ENCODE data around the gene UNC5B. TPM values are rescaled to one million over a fixed set of nuclear protein-coding genes. Genes with fewer than 3 reads are reported as not detected.
"Not testable (repeated sequence)": the region's sequence is repeated elsewhere in the genome, so short reads cannot be mapped to it uniquely, and the experiment has no call there.

UNC5B gene
- total RNA-seq, 1 experiment from 2014 or later = 19.3 TPM

DNA sequence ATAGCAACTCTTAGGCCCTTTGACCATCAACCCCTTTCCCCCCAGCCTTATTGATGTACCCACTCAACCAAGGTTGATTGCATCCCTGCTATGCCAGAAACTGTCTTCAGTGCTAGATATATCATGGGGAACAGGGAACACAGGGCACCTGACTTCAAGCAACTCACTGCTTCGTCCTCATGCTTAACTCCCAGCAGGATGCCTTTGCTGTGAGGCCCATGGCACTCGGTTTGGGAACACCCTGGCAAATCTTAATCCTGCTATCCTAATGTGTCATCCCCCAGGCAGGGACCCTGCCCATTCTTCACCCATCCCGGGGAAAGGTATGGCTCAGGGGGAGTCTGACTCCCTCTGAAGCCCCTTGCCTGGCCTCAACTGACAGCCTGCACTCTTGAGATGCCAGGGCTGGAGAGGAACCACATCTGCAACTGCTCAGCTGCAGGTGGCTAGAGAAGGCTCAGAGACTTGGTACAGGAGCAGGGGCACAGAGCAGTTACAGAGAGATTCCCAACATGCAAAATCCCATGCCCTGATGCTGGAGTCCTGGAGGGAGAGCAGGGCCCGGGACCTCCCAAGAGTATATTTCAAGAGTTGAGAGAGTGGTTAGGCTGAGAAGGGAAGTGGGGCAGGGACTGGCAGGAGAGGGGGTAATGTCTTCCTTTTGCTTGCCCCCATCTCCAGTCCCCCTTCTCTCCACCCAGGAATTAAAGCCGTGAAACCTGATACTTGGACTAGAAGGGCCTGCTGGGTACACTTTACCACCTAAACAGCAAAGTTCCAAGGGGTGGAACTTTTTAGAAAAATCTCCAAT lies 2.4 kb upstream of the UNC5B start:
- DNase-seq (ENCODE audit: low read depth) = no peak

DNA sequence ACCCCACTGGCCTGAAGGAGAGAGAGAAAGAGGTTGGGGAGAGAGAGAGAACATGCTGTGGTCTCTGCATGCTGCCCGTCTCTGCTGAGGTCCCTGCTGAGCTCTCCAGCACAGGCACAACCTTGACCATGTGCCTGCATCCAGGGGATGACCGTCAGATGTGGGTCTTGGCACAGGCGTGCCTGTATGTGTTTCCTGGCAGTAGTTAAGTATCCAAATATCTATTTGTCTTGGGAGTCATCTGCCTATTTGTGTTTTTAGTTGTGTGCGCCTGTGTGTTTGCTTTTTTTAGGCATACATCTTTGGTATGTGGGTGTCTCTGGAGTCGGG lies 1.9 kb upstream of the UNC5B start:
- no peak for DNase-seq (ENCODE audit: low read depth)

DNA sequence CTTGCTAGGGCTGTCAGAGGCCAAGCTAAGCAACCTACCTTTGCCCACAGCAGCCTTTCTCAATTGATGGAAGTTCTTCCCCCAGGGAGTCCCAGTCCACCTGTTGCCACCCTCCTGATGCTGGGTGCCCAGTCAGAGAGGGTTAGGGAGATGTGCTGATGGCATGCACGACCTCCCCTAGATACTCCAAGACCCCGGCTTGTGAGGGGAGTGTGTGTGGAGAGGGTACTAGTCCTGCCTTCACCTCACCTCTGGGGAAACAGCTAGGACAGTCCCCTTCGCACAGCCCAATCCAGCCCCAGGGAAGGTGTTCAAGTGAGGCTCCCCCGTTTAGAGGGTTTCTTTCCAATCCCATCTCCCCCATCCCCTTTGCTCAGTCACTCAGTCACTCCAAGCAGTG lies 1.3 kb upstream of the UNC5B start:
- DNase-seq (ENCODE audit: low read depth) = no peak

DNA sequence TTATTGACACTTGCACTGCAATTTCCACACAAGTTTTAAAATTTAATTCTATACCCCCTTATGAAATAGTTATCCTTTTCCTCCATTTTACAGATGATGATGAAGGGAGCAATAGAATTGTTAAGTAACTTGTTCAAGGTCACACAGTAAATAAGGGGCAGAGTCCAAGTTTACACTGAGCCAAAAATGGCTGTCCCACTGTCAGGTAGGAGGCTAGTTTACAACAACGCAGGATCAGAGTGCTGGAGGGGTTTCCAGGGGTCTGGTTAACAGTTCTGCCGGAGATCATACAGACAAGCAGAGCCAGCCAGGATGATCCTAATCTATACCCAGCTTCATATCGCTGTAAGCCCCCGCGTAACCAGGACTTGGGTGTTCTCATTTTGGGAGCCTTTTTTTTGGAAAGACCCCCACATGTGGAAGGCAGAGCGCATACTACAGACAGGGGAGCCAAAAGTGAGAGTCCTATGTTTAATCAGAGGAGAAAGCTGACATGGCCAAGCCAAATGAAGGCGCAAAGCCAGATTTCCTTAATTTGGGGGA lies 524 bp upstream of the UNC5B start:
- DNase-seq (ENCODE audit: low read depth) = no peak

DNA sequence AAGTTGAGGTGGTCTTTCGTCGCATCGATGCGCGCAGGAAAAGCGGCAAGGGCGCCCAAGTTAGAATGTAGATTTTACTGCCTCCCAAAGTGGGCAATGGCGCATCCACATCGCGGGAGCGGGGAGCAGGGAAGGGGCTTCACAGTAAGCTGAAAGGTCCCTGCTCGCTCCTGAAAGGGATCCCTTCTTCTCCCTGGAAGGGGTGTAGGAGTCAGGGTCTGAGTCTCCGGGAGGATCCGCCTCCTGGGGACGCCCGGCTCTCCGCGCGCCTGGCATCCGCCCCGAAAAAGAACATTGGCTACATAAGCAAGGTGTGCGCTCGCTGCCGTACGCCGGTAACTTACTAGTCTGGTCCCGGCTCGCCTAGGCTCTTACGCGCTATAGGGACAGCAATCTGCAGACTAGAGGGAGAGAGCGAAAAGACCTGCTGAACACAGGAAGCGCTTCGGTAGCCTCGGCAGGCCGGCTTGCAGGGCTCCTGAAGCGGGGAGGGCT lies 804 bp downstream of the UNC5B start:
- DNase-seq (ENCODE audit: low read depth) = peak; percentile 58

DNA sequence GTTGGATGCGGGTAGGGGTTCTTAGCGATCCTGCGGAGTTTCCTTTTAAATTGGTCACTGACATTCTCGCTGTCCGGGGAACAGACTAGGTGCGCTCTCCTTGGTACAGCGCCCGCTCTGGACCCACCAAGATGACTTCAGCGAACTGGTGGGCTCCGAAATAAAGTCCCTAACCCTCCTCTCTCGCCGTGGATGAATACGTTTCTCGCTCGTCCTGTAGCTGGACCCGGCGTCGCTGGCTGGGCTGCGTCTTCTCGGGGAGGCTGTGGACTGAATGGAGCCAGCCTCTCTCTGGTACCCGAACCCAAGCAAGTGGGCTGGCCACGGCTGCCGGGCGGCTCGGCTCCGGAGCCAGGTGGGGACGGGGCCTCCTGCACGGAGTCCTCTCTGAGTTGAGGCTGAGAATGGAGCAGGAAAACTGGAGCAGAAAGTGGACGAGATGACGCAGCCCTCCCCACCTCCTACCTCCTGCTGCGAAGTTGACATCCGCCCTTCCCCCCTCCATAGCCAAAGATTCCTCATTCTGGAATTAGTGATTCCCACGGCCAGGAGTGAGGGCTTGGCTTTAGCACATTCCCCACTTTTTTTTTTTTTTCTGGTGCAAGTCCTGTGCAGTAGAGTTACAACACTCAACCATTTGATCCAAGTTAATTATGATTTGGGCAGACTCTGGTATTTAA lies 1.5 kb downstream of the UNC5B start:
- DNase-seq (ENCODE audit: low read depth) = peak; percentile 81

DNA sequence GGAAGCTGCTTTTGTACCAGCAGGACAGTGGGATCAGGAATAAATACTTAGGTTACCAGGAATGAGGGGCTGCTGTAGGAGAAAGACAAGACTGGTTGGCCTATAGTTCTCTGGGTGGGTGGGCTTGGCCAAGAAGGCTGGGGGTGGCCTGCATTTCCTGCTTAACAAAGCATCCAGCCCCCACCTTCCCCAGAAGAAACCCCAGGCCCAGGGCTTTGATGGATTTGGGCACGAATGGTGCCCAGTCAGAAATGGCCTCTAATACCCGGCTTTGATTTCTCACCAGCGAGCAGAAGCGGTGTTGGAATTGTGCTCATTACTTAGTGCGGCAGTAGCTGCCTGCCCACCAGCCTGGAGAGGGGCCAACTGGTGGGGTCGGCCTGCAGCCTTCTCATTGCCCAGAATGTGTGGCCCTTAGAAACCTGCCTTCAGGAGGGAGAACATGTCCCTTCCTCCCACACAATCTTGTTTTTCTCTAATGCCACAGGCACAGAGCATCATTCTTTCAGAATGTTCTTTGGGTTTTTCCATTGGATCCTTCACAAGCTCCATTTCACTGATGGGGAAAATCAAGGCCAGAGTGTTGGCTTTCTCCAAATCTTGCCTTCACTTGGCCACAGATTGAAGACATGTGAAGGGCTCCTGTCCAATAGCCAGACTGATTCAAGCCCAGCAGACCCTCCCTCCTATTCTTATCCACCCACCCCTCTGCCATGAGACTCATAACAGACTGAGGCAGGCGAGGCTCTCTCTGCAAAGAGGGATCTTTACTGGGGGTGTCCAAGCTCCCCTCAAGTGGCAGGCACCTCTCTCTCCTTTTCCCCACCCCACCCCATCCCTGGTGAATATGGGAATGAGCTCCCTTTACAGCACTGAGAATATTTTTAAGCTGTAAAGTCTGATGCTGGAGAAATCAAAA lies 2.5 kb downstream of the UNC5B start:
- no peak for DNase-seq (ENCODE audit: low read depth)

DNA sequence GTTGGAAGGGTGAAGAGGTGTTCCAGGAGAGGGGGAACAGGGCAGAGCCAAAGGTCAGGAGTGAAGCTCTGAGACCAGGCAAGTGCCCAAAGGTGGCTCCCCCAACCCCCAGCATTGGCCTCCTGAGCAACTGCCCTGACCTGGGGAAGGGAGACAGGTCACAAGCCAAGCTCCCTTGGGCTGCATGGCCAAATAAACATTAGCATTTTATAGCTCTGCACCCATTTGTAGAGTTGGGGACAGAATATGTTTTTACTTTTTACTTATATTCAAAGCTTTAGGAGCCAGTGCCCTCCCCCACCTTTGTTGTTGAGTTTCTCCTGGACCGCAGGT lies 4.0 kb downstream of the UNC5B start:
- no peak for DNase-seq (ENCODE audit: low read depth)

DNA sequence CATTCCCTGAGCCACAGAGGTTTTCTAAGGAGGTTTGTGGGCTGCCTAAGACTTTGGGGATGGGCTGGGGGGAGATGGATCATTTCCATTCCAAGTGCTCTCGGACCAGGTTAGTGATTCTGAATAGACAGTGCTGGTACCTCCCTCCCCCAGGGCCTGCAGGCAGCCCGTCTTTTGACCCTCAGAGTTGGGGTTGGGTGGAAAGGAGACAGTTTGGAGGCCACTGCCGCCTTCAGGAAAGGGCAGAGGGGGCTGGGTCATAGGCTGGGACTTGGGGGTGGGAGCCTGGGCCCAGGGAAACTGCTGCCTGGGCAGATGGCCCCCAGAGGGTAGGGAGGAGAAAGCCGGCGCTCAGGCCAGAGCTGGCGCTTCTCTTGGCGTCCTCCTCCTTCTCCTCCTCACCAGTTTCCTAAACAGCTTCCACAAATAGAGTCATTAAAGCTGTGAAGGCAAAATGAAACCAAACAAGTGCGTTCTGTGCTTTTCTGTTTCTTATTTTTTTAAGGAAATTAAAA lies 4.4 kb downstream of the UNC5B start:
- peak; percentile 32 for DNase-seq (ENCODE audit: low read depth)

DNA sequence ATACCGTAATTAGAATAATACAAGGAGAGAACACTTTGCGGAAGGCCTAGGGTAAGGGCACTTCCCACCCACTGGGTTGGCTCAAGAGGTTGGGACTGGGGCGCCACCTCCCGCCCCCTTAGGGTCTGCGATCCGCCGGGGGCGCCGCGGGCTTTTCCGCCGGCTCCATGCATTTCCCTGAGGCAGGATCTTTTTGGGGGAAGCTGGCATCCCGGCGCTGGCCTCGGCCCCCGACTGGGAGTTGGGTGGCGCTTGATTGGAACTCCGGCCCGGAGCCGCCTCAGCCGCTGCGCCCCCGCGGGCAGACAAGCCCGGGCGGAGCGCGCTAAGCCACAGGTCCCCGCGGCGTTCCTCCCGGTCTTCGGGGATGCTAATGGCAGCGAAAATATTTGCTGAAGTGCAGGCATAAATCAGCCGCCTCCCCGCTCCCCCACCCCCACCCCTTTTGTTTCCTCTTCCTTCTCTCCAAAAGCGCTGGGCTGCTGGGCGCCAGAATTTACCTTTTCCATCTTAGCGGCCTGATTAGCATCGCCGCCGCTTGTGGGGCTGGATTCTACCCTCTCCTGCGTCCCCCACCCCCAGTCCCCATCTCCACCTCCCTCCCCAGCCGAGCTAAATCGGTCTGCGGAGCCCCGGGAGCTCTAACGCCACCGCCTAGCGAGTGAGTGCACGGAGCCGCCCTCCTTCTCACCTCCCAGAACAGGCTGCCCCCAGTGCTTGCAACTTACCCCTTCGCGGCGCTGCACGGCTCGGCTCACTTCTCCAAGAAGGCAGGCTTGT lies 5.1 kb downstream of the UNC5B start:
- no peak for DNase-seq (ENCODE audit: low read depth)

DNA sequence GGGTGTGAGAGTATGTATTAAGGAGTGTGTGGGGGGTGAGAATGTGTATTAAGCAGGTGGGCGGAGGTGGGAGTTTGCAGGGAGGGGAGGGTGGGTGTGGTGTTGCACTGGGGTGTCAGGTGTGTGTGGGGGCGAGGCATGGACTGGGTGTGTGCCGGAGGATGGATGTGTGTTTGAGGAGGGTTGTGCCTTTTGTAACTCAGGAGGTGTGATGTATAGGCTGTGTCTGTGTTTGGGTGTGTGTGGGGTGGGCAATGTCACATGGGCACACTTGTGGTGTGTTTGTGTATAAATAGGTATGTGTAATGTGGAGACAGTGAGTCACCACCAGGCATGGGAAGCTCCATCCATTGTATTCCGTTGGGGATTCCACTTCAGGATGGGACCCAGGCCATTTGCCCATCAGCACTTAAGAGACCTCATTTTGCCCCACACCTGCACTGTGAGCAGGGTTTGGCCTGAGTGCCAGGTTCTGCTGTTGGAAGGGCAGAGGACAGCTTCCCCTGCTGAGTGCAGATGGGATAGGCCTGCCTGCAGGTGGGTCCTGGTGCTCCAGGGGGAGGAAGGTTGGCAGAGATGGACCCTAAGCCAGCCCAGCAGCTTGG lies 5.8 kb downstream of the UNC5B start:
- DNase-seq (ENCODE audit: low read depth) = peak; percentile 73

DNA sequence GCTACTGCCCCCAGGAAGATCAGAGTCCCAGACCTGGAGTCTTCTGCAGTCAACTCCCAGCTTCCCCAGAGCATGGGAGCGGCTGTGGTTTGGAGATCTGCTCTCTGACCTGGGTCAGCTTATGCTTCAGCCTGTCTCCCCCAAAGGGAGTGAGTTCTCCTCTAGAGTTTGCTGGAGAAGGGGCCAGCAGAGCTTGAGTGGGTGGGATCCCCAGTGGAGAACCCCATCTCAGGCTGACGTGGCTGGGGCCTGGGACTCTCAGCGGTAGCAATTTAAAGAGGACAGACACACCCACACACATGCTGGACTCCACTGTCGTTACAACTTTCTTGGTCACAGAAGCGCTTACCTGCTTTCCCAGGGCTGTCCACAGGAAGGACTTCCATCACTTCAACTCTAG lies 6.3 kb downstream of the UNC5B start:
- DNase-seq (ENCODE audit: low read depth) = no peak

DNA sequence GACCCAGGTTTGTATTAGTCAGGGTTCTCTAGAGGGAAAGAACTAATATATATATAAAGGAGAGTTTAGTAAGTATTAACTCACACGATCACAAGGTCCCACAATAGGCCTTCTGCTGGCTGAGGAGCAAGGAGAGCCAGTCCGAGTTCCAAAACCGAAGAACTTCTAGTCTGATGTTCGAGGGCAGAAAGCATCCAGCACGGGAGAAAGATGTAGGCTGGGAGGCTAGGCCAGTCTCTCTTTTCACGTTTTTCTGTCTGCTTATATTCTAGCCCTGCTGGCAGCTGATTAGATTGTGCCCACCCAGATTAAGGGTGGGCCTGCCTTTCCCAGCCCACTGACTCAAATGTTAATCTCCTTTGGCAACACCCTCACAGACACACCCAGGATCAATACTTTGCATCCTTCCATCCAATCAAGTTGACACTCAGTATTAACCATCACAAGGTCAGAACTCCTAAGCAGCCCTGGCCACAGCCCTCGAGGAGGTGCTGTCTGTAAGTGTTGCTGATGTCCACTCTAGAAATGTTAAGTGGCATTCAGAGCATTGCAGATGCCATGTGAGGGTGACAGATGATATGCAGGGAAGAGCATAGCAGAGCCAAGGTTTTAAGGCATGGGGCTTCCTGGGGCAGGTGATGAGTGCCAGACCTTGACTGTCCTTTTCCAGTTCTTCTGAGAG lies 7.0 kb downstream of the UNC5B start:
- DNase-seq (ENCODE audit: low read depth) = not testable (repeated sequence)

DNA sequence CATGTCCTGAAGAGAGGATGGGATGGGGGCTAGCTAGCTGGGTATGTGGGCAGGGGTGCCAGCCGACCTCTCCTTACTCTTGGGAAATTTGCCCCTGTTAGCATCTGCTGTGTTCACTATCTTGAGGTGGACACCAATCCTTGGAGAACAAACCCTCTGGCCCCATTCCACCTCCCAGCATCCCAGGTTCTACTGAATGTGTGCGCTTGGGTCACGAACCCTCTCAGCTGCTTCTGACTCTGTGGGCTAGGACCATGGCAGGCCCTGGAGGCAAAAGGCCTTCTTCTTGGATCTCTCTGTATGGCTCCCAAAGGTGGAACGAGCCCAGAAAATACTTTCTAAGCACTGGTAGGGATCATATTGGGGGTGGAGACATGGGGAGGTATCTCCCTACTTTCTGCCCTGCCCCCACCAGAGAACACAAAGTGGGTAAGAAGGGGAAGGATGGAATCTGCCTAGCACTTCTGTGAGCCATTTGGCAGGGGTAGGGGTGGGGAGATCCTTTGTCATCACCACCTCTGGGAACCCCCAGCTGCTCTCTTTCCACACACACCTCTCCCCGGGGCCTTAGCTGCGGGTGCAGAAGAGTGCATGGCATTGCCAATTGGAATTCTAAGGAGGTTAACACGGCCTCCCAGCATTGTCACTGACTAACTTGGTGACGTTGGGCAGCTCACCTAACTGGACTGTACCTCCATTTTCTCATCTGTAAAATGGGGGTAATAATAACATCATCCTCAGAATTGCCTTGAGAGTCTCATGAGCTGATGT lies 7.7 kb downstream of the UNC5B start:
- DNase-seq (ENCODE audit: low read depth) = no peak

DNA sequence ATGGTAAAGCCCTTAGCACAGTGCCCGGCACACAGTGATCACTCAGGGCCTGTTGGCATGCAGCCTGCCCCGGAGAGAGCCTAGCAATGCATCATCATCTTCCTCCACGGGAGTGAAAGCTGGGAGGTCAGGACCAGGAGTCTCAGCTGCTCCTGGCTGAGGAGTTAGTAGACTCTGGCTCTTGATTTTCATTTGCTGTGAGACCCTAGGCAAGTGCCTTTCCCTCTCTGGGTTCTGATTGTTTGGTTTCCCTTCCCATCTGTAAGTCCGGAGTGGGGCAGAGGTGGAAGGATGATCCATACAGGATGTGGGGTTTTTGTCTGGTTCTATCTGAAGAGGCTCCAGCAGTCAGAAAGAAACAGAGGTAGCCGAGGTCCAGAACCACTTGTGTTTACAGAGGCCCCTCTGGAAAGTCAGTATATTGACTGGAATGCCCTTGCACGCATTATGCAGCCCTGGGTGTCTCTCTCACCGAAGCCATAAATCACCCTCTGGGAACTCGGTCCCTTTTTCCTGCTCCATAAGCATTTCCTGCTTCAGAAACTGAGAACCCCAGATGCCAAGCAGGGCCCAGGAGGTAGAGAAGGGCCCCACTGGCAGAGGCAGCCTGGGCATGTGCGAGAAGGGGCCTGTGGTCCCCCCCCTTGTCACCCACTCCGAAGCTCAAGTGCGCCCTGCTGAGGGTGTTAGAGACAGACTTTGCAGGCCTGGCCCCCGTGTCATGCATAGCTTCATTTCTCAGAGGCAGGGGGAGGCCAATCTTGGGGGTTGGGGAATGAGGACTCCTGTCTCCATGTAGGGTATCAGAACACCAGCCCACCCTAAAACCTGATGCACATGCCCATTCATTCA lies 8.5 kb downstream of the UNC5B start:
- no peak for DNase-seq (ENCODE audit: low read depth)

DNA sequence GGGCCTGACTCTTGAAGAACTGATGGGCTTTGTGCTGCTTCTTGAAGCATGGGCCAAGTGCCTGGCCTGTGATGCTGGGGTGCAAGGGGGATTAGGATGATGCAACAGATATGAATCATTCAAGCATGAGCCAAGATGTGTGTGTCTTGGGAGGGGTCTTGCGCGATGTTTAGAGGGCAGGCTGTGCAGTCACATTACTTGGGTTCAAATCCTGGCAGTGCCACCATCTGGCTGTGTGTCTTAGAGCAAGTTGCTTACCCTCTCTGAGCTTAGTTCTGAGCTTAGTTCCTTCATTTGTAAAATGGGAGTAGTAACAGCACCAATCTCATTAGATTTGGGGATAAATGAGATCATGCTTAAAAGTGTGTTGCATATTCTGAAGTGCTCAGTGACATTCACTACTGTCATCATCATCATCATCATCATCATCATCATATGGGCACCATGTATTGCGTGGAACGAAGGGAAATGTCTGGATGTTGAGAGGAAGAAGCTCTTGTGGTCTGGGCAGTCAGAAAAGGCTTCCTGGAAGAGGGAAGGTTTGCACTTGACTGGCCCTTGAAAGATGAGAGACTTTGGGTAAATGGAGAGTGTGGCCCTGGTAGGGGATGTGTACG lies 9.3 kb downstream of the UNC5B start:
- DNase-seq (ENCODE audit: low read depth) = no peak

DNA sequence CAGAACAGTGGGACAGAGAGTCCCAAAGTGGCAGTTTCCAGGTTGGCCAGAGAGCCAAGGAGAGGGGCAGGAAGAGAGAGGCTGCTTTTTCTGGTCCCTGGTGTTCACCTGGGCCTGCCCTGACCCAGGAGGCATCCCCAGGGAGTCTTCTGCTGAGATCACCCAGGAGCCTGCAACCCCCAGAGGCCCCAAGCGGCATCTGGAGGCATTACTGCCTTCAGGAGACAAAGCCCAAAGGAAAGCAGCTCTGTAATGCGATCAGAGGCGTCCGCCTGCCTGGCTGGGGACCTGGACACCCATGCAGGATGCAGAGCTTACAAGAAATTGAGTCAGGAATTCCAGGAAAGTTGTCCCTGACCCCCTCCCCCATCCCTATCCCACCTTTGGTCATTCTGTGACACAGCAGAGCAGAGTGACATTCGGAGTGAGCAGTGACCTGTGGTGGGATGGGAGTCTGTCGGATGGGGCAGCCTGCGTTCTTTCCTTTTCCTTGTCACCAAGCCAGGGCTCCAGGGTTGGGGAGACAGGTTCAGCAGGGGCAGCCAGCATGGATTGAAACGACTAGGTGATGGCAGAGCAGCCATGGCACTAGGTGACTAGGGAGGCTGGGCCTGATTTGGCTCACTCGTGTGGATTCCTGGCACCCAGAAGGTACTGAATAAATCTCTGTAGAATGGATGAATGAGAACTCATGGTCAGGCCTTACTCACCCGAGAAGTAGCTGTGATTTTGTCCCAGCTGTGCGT lies 10.4 kb downstream of the UNC5B start:
- DNase-seq (ENCODE audit: low read depth) = no peak
